HL-60 (cell line): Measurements from ENCODE around the gene MARF1.
"Not testable (repeated sequence)": the region's sequence is repeated elsewhere in the genome, so short reads cannot be mapped to it uniquely, and the experiment has no call there.

ENCODE experiments used
- DNase-seq, 2 experiments: peaks; one replicate each; pipeline ENCODE4 v3.0.0-alpha.2; 2010 to 2020; ENCODE audit warnings: low read depth in 1 of 2, low spot score in 1 of 2
- H3K27ac ChIP-seq: fragments of 250-450 bp; sonication (Bioruptor Pico); replicated peaks from 2 replicates; pipeline ENCODE4 v1.5.1; 2020; ENCODE audit warnings: mild to moderate bottlenecking, moderate library complexity
- H3K27me3 ChIP-seq: fragments of 250-450 bp; sonication (Bioruptor Pico); 2 replicates; pipeline ENCODE4 v1.5.1; 2021; ENCODE audit warnings: mild to moderate bottlenecking, moderate library complexity; ENCODE audit not compliant: insufficient read depth, poor library complexity, severe bottlenecking
- H3K4me3 ChIP-seq: replicated peaks from 2 replicates; pipeline ENCODE4 v1.5.1; 2011; ENCODE audit warnings: mild to moderate bottlenecking, control low read depth, low read length; ENCODE audit not compliant: insufficient read depth
- GABPA ChIP-seq: IDR thresholded peaks from 2 replicates; pipeline ENCODE4 v1.6.1; 2012; ENCODE audit warnings: low read depth
- POLR2AphosphoS5 ChIP-seq: IDR thresholded peaks from 2 replicates; pipeline ENCODE4 v1.6.1; 2012; ENCODE audit warnings: low read depth
- REST ChIP-seq: IDR thresholded peaks from 2 replicates; pipeline ENCODE4 v1.6.1; 2012; ENCODE audit warnings: low read depth; ENCODE audit not compliant: insufficient replicate concordance
- SPI1 ChIP-seq: IDR thresholded peaks from 2 replicates; pipeline ENCODE4 v1.6.1; 2012; ENCODE audit warnings: low read depth, mild to moderate bottlenecking, borderline replicate concordance
- TF ChIP-seq, protein P1 (sequence below): IDR thresholded peaks from one replicate; pipeline ENCODE4 v1.5.1; 2011; ENCODE audit warnings: low read length, control low read depth, inconsistent platforms; ENCODE audit not compliant: insufficient read depth

MARF1 gene

DNA sequence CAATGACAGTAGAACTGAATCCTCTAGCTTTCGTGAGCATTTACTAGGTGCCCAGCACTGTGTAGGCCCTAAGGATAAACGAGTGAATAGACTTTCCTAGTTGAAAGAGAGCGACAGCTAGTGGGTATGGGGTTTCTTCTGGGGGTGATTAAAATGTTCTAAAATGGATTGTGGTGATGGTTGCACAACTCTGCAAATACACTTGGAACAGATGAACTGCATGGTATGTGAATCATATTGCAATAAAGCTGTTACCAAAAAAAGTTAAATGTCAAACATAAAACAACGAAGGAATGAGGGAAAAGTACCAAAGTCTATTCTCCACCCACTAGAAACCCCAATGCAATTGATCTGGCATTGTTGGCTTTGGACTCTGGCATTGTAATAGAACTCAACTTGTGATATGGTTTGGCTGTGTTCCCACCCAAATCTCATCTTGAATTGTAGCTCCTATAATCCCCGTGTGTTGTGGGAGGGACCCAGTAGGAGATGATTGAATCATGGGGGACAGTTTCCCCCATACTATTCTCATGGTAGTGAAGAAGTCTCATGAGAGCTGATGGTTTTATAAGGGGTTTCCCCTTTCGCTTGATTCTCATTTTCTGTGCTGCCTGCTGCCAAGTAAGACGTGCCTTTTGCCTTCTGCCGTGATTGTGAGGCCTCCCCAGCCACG lies 70.5 kb downstream of the MARF1 start:
- peak in 1 of 2 experiments; percentile 33 for DNase-seq
- TF ChIP-seq POLR2AphosphoS5 (no peak), SPI1 (no peak)
- Histone ChIP-seq H3K4me3 (no peak overlapping the region), H3K27ac (no peak overlapping the region), H3K27me3 (no peaks in the 10 kb centered on the region)

GRCh38 chr16:15571557-15571956 lies 71.4 kb downstream of the MARF1 start:
- TF ChIP-seq GABPA: no peak
- no peak for TF ChIP-seq REST
- TF ChIP-seq, protein P1, sequence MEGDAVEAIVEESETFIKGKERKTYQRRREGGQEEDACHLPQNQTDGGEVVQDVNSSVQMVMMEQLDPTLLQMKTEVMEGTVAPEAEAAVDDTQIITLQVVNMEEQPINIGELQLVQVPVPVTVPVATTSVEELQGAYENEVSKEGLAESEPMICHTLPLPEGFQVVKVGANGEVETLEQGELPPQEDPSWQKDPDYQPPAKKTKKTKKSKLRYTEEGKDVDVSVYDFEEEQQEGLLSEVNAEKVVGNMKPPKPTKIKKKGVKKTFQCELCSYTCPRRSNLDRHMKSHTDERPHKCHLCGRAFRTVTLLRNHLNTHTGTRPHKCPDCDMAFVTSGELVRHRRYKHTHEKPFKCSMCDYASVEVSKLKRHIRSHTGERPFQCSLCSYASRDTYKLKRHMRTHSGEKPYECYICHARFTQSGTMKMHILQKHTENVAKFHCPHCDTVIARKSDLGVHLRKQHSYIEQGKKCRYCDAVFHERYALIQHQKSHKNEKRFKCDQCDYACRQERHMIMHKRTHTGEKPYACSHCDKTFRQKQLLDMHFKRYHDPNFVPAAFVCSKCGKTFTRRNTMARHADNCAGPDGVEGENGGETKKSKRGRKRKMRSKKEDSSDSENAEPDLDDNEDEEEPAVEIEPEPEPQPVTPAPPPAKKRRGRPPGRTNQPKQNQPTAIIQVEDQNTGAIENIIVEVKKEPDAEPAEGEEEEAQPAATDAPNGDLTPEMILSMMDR: no peak
- TF ChIP-seq SPI1: no peak
- TF ChIP-seq POLR2AphosphoS5: no peak
- H3K27ac ChIP-seq: no peak overlapping the region
- H3K4me3 ChIP-seq: no peak overlapping the region
- DNase-seq: no peak
- no peaks in the 10 kb centered on the region for H3K27me3 ChIP-seq

DNA sequence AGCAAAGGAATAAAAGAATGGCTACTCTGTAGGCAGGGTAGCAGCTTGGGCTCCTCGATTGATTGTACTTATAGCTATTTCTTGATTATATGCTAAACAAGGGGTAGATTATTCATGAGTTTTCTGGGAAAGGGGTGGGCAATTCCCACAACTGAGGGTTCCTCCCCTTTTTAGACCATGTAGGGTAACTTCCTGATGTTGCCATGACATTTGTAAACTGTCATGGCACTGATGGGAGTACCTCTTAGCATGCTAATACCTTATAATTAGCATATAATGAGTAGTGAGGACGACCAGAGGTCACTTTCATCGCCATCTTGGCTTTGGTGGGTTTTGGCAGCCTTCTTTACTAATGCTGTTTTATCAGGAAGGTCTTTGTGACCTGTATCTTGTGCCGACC lies 72.3 kb downstream of the MARF1 start:
- H3K27me3 ChIP-seq, H3K27ac ChIP-seq, DNase-seq, H3K4me3 ChIP-seq: not testable (repeated sequence)

DNA sequence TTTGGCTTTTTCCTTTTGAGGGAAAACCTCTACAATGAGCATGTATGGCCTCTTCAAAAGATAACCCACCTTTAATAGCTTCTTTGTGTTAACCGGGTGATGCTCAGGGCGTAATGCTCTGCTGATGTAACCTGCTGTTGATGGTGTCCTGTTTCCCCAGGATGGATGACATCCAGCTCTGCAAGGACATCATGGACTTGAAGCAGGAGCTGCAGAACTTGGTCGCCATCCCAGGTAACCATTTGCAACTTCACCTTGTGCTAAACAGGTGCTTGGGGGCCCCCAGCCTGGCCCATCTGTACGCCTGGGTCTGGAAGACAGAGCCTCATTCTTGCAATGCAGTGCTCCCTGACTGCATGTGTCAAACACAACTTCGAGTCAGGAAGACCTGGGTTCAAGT lies 75.1 kb downstream of the MARF1 start:
- no peak for DNase-seq
- no peaks in the 10 kb centered on the region for H3K27me3 ChIP-seq
- H3K27ac ChIP-seq: no peak overlapping the region
- H3K4me3 ChIP-seq: no peak overlapping the region
- TF ChIP-seq, protein P1: no peak
- TF ChIP-seq SPI1: no peak
- no peak for TF ChIP-seq POLR2AphosphoS5
- no peak for TF ChIP-seq REST
- TF ChIP-seq GABPA: no peak

DNA sequence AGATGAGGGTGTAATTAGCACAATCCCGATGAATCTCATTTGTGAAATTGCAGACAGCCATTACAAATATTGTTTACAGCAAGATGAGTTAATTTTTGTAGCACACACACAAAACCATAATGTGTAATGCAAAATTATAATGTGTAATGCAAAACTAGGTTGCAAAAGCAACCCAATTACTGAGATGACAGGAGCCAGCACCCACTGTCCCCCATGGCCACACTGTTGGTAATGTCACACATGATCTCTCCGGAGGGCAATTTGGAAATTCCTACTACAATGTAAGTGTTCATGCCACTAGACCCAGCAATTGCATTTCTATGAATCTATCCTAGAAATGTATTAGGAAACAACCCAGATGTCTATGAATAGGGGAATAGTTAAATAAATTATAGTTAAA lies 76.9 kb downstream of the MARF1 start:
- Histone ChIP-seq H3K27me3 (no peaks in the 10 kb centered on the region), H3K27ac (no peak overlapping the region), H3K4me3 (no peak overlapping the region)
- TF ChIP-seq, protein P1: no peak
- TF ChIP-seq REST (no peak), GABPA (no peak), SPI1 (no peak)
- no peak for DNase-seq
